ENCODE results near the gene C9orf152.

- TF ChIP-seq ZFP3 (CRISPR knock-in tag; IDR thresholded peaks at IDR 0.05) (no peak), RARB (CRISPR knock-in tag; IDR thresholded peaks at IDR 0.05) (no peak), BACH2 (CRISPR knock-in tag; IDR thresholded peaks at IDR 0.05; ENCODE audit: borderline replicate concordance) (no peak), ZFP30 (CRISPR knock-in tag; IDR thresholded peaks at IDR 0.05) (no peak), PATZ1 (CRISPR knock-in tag; IDR thresholded peaks at IDR 0.05; ENCODE audit: borderline replicate concordance) (no peak), CSRNP3 (CRISPR knock-in tag; IDR thresholded peaks at IDR 0.05) (no peak), OSR1 (CRISPR knock-in tag; IDR thresholded peaks at IDR 0.05) (no peak), TCF4 (CRISPR knock-in tag; IDR thresholded peaks at IDR 0.05; ENCODE audit: borderline replicate concordance) (no peak)
These were observed 54.5 kb downstream of the C9orf152 start for GRCh38 chr9:110153431-110153830.

Data from SK-N-SH treated with all-trans-retinoic acid at 6 μM for 48 hours (cell line).